Ecto neural progenitor cell (in vitro differentiated cells): ENCODE data around the gene AAR2.

Experiments
- DNase-seq: peaks from one replicate; pipeline ENCODE4 v3.0.0-alpha.2; 2018; ENCODE audit warnings: low spot score

The AAR2 gene

GRCh38 chr20:36260316-36260715, 24.0 kb downstream of the AAR2 start:
- DNase-seq = peak; percentile 34

- no peak for DNase-seq
These were observed 25.3 kb downstream of the AAR2 start for GRCh38 chr20:36261389-36262105.

- DNase-seq = peak; percentile 38
These were observed 26.2 kb downstream of the AAR2 start for GRCh38 chr20:36262440-36262839.

GRCh38 chr20:36264426-36265246, 28.4 kb downstream of the AAR2 start:
- DNase-seq = no peak

GRCh38 chr20:36266189-36266588, 29.9 kb downstream of the AAR2 start:
- DNase-seq = no peak

GRCh38 chr20:36267605-36268381, 31.5 kb downstream of the AAR2 start:
- DNase-seq = peak; percentile 45

- peak; percentile 49 for DNase-seq
These were observed 32.4 kb downstream of the AAR2 start for GRCh38 chr20:36268440-36269342.

GRCh38 chr20:36269507-36269906, 33.2 kb downstream of the AAR2 start:
- DNase-seq = no peak

GRCh38 chr20:36270744-36271638, 34.7 kb downstream of the AAR2 start:
- peak; percentile 39 for DNase-seq

- no peak for DNase-seq
These were observed 35.6 kb downstream of the AAR2 start for GRCh38 chr20:36271639-36272546.

GRCh38 chr20:36272547-36273220, 36.4 kb downstream of the AAR2 start:
- DNase-seq = no peak

GRCh38 chr20:36273414-36274180, 37.3 kb downstream of the AAR2 start:
- DNase-seq = peak; percentile 39

- peak; percentile 52 for DNase-seq
These were observed 38.0 kb downstream of the AAR2 start for GRCh38 chr20:36274181-36274841.

GRCh38 chr20:36275011-36275410, 38.7 kb downstream of the AAR2 start:
- DNase-seq = no peak

GRCh38 chr20:36275441-36276189, 39.3 kb downstream of the AAR2 start:
- no peak for DNase-seq

GRCh38 chr20:36277546-36277945, 41.3 kb downstream of the AAR2 start:
- peak; percentile 34 for DNase-seq

- peak; percentile 35 for DNase-seq
These were observed 43.1 kb downstream of the AAR2 start for GRCh38 chr20:36279362-36279761.
